IgD-negative memory B cell (primary cell): Measurements from ENCODE around the gene TRIM46. TPM values are rescaled to one million over a fixed set of nuclear protein-coding genes. Genes with fewer than 3 reads are reported as not detected.
"Not testable (repeated sequence)": the region's sequence is repeated elsewhere in the genome, so short reads cannot be mapped to it uniquely, and the experiment has no call there.

Source experiments
- H3K27ac Mint-ChIP-seq, 3 donors: one replicate each; pipeline ENCODE4 v1.8.0; 2020 to 2022; ENCODE audit warnings: mild to moderate bottlenecking in 3 of 3, mixed read lengths in 3 of 3, moderate library complexity in 1 of 3
- H3K27me3 Mint-ChIP-seq: one replicate; pipeline ENCODE4 v1.8.0; 2021; ENCODE audit warnings: mixed read lengths
- H3K36me3 Mint-ChIP-seq: one replicate; pipeline ENCODE4 v1.8.0; 2020; ENCODE audit warnings: mild to moderate bottlenecking, mixed read lengths
- H3K4me1 Mint-ChIP-seq, 3 donors: one replicate each; pipeline ENCODE4 v1.8.0; 2020 to 2022; ENCODE audit warnings: mixed read lengths in 3 of 3, mild to moderate bottlenecking in 1 of 3
- H3K4me3 Mint-ChIP-seq, 4 donors: one replicate each; pipeline ENCODE4 v1.8.0; 2020 to 2022; ENCODE audit warnings: mild to moderate bottlenecking in 4 of 4, mixed read lengths in 4 of 4, moderate library complexity in 3 of 4
- H3K9me3 Mint-ChIP-seq, 3 donors: one replicate each; pipeline ENCODE4 v1.8.0; 2020 to 2021; ENCODE audit warnings: mixed read lengths in 3 of 3, mild to moderate bottlenecking in 1 of 3
- polyA plus RNA-seq: library from polyadenylated mRNA; unstranded; fragments of 300-500 nt; fragmentation: Illumina TruSeq; gene quantifications from one replicate; pipeline ENCODE4 v1.2.3, GENCODE V29; 2021

TRIM46 gene
- polyA plus RNA-seq, 1 donor from 2014 or later: 0.14 TPM

DNA sequence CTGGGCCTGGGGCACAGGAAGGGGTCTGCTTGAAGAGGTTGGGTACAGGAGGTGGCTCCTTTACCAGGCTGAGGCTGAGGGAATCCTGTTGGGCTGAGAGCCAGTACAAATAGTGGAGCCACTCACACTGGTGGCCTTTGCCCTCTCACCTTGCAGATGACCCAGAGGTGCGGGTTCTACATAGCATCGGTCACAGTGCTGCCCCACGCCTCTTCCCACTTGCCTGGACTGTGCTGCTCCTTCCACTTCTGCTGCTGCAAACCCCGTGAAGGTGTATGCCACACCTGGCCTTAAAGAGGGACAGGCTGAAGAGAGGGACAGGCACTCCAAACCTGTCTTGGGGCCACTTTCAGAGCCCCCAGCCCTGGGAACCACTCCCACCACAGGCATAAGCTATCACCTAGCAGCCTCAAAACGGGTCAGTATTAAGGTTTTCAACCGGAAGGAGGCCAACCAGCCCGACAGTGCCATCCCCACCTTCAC, 39.8 kb upstream of the TRIM46 start:
- Mint-ChIP-seq H3K9me3 (no peaks in the 10 kb centered on the region), H3K27me3 (peaks cover 12% of the 10 kb centered on the region), H3K4me3 (peak overlapping the region in 2 of 4 donors; percentile 70 to 95), H3K4me1 (peaks cover 19 to 27% (median 24%) of the 10 kb centered on the region in 3 donors), H3K27ac (peak overlapping the region in 2 of 3 donors; percentile 35 to 97), H3K36me3 (no peaks in the 10 kb centered on the region)

DNA sequence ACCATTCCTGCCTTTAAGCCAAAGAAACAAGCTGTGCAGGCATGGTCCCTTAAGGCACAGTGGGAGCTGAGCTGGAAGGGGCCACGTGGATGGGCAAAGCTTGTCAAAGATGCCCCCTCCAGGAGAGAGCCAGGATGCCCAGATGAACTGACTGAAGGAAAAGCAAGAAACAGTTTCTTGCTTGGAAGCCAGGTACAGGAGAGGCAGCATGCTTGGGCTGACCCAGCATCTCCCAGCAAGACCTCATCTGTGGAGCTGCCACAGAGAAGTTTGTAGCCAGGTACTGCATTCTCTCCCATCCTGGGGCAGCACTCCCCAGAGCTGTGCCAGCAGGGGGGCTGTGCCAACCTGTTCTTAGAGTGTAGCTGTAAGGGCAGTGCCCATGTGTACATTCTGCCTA, 39.3 kb upstream of the TRIM46 start:
- Mint-ChIP-seq H3K27me3 (peaks cover 8% of the 10 kb centered on the region), H3K9me3 (no peaks in the 10 kb centered on the region), H3K36me3 (no peaks in the 10 kb centered on the region), H3K4me1 (peaks cover 20 to 25% (median 24%) of the 10 kb centered on the region in 3 donors), H3K27ac (peak overlapping the region; percentile 97 to 99 (median 97)), H3K4me3 (peak overlapping the region in 3 of 4 donors; percentile 95 to 96 (median 96))

DNA sequence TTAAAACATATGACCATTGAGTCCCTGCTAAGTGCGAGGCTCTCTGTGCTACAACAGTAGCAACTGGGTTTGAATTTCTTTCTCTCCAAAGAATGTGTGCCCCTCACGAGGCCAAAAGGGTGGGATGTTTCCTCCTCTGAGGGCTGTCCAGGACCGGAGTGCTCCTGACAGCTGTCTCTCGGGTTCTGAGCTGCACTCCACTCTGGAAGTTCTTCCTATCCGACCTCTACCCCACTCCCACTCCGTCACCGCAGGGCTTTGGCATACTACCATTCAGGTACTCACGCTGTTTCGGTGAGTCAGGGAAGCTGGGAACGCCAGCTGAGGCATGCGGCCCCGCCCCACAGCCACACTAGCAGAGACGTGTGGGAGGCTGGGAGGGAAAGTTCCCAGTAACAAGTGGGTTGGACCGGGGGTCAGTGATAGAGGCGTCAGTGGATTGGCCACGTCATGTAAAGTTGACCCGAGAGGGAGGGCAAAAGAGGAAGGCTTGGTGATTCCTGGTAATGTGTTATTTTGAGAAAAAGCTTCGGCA, 38.7 kb upstream of the TRIM46 start:
- H3K36me3 Mint-ChIP-seq: no peaks in the 10 kb centered on the region
- no peaks in the 10 kb centered on the region for H3K9me3 Mint-ChIP-seq
- peak overlapping the region; percentile 95 to 99 (median 96) for H3K4me3 Mint-ChIP-seq
- peaks cover 3% of the 10 kb centered on the region for H3K27me3 Mint-ChIP-seq
- H3K4me1 Mint-ChIP-seq: peaks cover 22 to 25% (median 24%) of the 10 kb centered on the region in 3 donors
- peak overlapping the region; percentile 97 to 99 (median 97) for H3K27ac Mint-ChIP-seq

DNA sequence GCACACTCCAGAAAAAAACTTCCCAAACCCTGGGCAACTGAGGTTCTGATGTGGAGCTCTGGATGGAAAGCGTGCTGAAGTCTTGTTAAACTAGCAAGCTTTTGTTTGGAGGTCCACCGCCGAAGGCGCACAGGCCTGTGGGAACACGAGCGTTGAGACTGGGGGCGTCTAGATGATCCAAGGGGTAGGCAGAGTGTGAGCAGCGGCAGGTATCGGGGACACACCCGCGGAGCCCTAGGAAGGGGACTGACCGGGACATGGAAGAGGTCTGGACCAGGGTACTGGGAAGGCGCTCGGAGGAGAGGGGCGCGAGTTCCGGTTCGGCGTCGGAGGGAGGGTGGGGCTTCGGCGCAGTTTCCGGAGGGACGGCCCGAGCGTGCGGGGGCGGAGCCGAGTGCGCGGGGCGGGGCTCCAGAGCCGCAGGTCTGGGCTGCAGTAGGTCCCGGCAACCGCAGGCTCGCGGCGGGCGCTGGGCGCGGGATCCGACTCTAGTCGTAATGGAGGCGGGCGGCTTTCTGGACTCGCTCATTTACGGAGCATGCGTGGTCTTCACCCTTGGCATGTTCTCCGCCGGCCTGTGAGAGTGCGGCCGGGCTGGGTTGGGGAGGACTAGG, 38.1 kb upstream of the TRIM46 start, which contains the start of gene SLC50A1:
Gene SLC50A1 (plus strand): TSS at position 438 of the 614 bp plus-strand sequence. CDS start 60 bp downstream, at position 498.
- Mint-ChIP-seq H3K27ac (peak within 1 kb of the TSS; percentile 97 to 99 (median 97)), H3K36me3 (no peaks in the 10 kb centered on the region), H3K9me3 (no peaks in the 10 kb centered on the region), H3K4me1 (peaks cover 25 to 28% (median 28%) of the 10 kb centered on the region in 3 donors), H3K27me3 (peaks cover 2% of the 10 kb centered on the region), H3K4me3 (peak within 1 kb of the TSS; percentile 95 to 99 (median 96))

DNA sequence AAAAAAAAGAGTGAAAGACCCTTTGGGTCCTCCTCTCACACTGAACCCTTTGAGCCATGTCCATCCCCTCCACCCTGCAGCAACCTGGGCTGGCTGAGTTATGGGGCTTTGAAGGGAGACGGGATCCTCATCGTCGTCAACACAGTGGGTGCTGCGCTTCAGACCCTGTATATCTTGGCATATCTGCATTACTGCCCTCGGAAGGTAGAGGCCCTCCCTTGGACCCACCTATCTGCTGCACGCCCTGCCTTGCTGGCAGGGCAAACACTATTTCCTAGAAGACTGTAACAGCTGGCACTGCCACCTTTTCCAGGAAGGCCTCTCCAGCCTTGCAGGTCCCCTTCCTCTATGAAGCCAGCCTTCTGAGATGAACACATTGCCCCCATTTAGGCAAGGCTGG, 36.9 kb upstream of the TRIM46 start:
- no peaks in the 10 kb centered on the region for H3K27me3 Mint-ChIP-seq
- peak overlapping the region; percentile 95 to 99 (median 96) for H3K4me3 Mint-ChIP-seq
- no peaks in the 10 kb centered on the region for H3K36me3 Mint-ChIP-seq
- H3K27ac Mint-ChIP-seq: peak overlapping the region; percentile 97 to 99 (median 97)
- H3K9me3 Mint-ChIP-seq: no peaks in the 10 kb centered on the region
- H3K4me1 Mint-ChIP-seq: peaks cover 27 to 30% (median 27%) of the 10 kb centered on the region in 3 donors

DNA sequence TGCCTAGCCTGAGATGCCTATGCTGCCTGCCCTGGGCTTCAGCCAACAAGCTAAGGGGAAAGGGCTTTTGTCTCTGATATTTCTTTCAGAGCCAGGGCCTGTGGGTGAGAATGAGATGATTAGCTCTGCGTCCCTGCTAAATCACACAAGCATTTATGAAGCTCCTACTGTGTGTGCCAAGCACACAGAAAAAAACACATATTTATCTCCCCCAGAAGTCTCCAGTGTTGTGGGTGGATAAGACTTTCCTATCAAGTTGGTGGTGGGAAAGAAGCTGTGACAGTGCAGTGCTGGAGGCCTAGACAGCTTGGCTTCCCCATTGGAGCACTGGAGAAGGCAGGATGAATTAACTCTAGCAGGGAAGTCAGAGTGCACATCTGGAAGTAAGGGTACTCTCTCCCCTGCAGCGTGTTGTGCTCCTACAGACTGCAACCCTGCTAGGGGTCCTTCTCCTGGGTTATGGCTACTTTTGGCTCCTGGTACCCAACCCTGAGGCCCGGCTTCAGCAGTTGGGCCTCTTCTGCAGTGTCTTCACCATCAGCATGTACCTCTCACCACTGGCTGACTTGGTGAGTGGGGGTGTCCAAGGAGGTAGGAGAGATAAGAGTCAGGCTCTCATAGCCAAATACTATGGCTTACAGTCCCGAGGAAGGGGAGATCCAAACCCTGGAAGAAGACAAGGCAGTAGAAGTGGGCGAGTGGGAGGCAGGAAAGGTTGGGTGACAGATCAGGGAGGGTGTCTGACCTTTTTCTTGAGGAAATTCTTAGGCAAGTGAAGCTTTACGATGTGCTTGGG, 36.3 kb upstream of the TRIM46 start:
- no peaks in the 10 kb centered on the region for H3K9me3 Mint-ChIP-seq
- no peaks in the 10 kb centered on the region for H3K36me3 Mint-ChIP-seq
- peaks cover 27 to 30% (median 27%) of the 10 kb centered on the region in 3 donors for H3K4me1 Mint-ChIP-seq
- H3K27ac Mint-ChIP-seq: peak overlapping the region in 2 of 3 donors; percentile 97 to 99
- peak overlapping the region; percentile 95 to 99 (median 98) for H3K4me3 Mint-ChIP-seq
- no peaks in the 10 kb centered on the region for H3K27me3 Mint-ChIP-seq

DNA sequence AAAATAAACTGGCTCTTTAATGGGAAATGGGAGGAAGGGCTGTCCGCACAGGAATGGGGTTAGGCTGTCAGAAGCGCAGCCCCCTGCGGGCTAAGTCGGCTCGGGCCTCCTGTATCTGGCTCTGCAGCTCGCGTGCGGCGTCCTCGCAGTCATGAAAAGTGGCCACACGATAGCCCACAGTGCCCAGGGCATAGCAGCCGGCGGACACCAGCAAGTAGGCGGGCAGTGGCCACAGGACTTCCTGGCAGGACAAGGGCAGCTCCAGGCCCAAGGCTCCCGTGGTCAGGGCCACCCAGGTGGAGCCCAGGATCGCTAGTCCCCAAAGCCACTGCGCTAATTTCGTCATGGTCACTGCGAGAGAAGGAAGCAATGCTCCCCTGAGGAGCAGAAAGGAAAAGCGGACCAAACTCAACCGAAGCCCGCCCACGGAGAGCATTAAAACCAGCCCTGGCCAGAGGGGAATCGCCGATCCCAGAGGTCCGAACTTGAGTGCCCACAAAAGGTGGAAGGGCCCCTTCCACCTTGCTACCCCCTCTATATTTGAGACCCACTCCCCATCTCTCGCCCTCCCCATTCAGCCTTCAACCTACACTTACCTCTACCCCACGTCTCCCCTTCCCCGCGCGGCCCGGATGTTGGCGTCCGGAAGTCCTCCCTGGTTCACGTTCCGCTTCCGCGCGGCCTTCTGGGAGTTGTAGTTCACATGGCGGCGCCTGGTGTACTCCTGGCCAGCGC, 33.6 kb upstream of the TRIM46 start, which contains the start of gene DPM3:
Gene DPM3 (minus strand): TSS at position 637 of the 735 bp plus-strand sequence. CDS start 291 bp downstream, at position 346.
- no peaks in the 10 kb centered on the region for H3K9me3 Mint-ChIP-seq
- H3K36me3 Mint-ChIP-seq: no peaks in the 10 kb centered on the region
- peaks cover 21 to 24% (median 23%) of the 10 kb centered on the region in 3 donors for H3K4me1 Mint-ChIP-seq
- peak within 1 kb of the TSS; percentile 84 to 99 (median 97) for H3K4me3 Mint-ChIP-seq
- H3K27ac Mint-ChIP-seq: peak within 1 kb of the TSS; percentile 58 to 92 (median 73)
- peaks cover 4% of the 10 kb centered on the region for H3K27me3 Mint-ChIP-seq

DNA sequence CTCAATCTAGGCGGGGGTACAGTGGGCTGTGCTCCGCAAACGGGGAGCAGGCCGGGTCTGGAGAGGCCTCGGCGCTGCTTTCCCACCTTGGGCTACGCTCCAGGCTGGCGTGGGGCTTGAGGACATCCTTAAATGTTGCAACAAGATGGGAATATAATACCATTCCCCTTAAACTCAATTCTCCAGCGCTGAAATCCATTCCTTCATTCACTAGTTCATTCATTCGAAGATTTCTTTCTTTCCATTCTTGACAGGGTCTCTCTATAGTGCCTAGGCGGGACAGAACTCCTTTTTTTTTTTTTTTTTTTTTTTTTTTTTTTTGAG, 33.1 kb upstream of the TRIM46 start:
- Mint-ChIP-seq H3K36me3 (no peaks in the 10 kb centered on the region), H3K4me1 (peaks cover 17 to 23% (median 20%) of the 10 kb centered on the region in 3 donors), H3K9me3 (no peaks in the 10 kb centered on the region), H3K4me3 (peak overlapping the region; percentile 84 to 99 (median 97)), H3K27me3 (peaks cover 4% of the 10 kb centered on the region), H3K27ac (peak overlapping the region; percentile 58 to 92 (median 73))

DNA sequence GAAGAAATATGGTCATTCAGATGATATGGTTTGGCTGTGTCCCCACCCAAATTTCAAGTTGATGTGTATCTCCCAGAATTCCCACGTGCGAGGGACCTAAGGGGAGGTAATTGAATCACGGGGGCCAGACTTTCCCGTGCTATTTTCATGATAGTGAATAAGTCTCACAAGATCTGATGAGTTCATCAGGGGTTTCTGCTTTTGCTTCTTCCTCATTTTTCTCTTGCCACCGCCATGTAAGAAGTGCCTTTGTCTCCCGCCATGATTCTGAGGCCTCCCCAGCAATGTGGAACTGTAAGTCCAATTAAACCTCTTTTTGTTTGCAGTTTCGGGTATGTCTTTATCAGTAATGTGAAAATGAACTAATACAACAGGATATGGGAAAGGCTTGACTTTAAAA, 31.9 kb upstream of the TRIM46 start:
- H3K27ac Mint-ChIP-seq: peak overlapping the region in 2 of 3 donors; percentile 36 to 56
- no peaks in the 10 kb centered on the region for H3K36me3 Mint-ChIP-seq
- peaks cover 5% of the 10 kb centered on the region for H3K27me3 Mint-ChIP-seq
- H3K9me3 Mint-ChIP-seq: no peaks in the 10 kb centered on the region
- H3K4me1 Mint-ChIP-seq: peaks cover 11 to 18% (median 18%) of the 10 kb centered on the region in 3 donors
- peak overlapping the region in 2 of 4 donors; percentile 6 to 79 for H3K4me3 Mint-ChIP-seq

DNA sequence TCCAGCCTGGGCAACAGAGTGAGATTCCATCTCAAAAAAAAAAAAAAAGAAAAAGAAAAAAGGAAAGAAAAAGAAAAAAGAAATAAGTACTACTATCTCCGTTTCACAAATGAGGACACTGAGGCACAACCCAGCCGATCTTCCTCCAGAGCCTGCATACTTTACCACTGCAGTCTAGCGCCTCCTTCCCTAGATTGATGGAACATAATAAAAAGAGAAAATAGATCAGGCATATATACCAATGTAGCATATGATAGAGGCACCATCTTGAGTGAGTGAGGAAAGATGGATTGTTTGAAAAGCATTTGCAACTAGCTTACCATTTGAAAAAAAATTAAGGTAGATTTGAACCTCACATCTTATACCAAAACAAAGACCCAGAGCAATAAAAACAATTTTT, 28.2 kb upstream of the TRIM46 start:
- H3K27ac Mint-ChIP-seq: no peak overlapping the region
- no peak overlapping the region for H3K4me3 Mint-ChIP-seq
- peaks cover 3% of the 10 kb centered on the region for H3K36me3 Mint-ChIP-seq
- peaks cover 8% of the 10 kb centered on the region for H3K27me3 Mint-ChIP-seq
- no peaks in the 10 kb centered on the region for H3K9me3 Mint-ChIP-seq
- peaks cover 13 to 17% (median 14%) of the 10 kb centered on the region in 3 donors for H3K4me1 Mint-ChIP-seq

DNA sequence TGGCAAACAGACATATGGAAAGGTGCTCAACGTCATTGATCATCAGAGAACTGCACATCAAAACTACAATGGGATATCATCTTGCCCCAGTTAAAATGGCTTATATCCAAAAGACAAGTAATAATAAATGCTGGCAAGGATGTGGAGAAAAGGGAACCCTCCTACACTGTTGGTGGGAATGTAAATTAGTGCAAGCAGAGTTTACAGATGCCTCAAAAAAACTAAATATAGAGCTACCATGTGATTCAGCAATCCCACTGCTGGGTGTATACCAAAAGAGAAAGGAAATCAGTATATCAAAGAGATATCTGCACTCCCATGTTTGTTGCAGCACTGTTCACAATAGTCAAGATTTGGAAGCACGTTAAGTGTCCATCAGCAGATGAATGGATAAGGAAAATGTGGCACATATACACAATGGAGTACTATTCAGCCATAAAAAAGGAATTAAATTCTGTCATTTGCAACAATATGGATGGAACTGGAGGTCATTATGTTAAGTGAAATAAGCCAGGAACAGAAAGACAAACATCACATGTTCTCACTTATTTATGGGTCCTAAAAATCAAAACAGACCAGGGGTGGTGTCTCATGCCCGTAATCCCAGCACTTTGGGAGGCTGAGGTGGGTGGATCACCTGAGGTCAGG, 17.5 kb upstream of the TRIM46 start:
- H3K4me3 Mint-ChIP-seq, H3K27me3 Mint-ChIP-seq, H3K36me3 Mint-ChIP-seq, H3K9me3 Mint-ChIP-seq, H3K4me1 Mint-ChIP-seq, H3K27ac Mint-ChIP-seq: not testable (repeated sequence)

DNA sequence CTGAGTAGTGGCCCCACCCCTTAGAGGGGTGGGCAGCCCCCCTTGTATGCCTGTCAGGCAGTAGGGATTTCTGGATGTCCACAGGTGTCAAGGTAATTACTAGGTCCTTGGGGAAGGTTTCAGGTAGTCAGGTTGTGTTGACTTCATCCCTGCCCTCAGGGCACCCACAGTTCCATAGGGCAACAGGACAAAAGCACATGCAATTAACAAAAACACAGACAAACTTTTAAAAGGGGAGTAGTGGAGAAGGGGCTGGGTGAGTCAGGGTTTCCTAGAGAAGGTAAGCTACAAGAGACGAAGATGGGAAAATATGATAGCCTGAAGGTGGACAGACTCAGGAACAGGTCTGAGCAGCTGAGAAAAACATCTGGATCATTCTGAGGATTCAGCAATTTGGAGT, 14.7 kb upstream of the TRIM46 start:
- Mint-ChIP-seq H3K27me3 (no peaks in the 10 kb centered on the region), H3K9me3 (no peaks in the 10 kb centered on the region), H3K4me3 (no peak overlapping the region), H3K4me1 (no peaks in the 10 kb centered on the region), H3K36me3 (no peaks in the 10 kb centered on the region), H3K27ac (no peak overlapping the region)

DNA sequence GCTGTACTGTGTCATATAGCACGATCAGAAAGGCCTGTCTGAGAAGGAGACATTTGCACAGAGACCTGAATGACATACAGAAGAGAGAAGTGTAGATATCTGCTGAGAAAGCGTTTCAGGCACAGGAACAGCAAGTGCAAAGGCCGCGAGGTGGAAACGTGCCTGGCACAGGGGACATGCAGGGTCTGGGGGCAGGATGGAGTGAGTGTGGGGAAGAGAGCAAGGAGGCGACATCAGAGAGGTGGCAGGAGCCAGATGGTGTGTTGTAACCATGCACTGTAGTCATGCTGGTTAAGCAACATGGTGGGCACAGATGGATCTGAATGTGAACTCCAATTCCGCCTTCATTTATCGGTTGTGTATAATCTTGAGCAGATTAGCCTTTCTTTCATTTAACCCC, 13.5 kb upstream of the TRIM46 start:
- Mint-ChIP-seq H3K36me3 (no peaks in the 10 kb centered on the region), H3K4me1 (no peaks in the 10 kb centered on the region), H3K27me3 (no peaks in the 10 kb centered on the region), H3K4me3 (no peak overlapping the region), H3K9me3 (no peaks in the 10 kb centered on the region), H3K27ac (no peak overlapping the region)

DNA sequence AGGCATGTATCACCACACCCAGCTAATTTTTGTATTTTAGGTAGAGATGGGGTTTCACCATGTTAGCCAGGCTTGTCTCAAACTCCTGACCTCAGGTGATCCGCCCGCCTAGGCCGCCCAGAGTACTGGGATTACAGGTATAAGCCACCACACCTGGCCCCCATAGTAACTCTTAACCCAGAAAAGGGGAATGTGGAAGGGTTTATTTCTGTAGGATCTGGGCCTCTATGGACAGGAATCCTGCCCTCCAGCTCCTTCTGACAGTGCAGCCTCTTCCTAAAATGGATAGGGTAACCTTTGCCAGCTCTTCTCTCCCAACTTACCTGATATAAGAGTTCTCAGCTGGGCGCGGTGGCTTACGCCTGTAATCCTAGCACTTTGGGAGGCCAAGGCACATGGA, 11.0 kb upstream of the TRIM46 start:
- H3K9me3 Mint-ChIP-seq, H3K36me3 Mint-ChIP-seq, H3K4me3 Mint-ChIP-seq, H3K27ac Mint-ChIP-seq, H3K27me3 Mint-ChIP-seq: not testable (repeated sequence)
- H3K4me1 Mint-ChIP-seq: peaks cover 7 to 12% (median 9%) of the 10 kb centered on the region in 3 donors
